HUES6 (cell line): ENCODE measurements around the gene IL15.
A peak's percentile ranks its signal among the peaks of the same experiment; 100 is the strongest.
"Not testable (repeated sequence)": the region's sequence is repeated elsewhere in the genome, so short reads cannot be mapped to it uniquely, and the experiment has no call there.

Experiments used
- H3K27ac ChIP-seq: 2 replicates; pipeline ENCODE4 v1.7.0; 2013; ENCODE audit warnings: low read depth, mild to moderate bottlenecking, low read length, inconsistent platforms
- H3K27me3 ChIP-seq: 2 replicates; pipeline ENCODE4 v1.6.1; 2013; ENCODE audit warnings: low read length; ENCODE audit not compliant: control insufficient read depth, insufficient read depth
- H3K36me3 ChIP-seq: 2 replicates; pipeline ENCODE4 v1.6.1; 2013; ENCODE audit warnings: low read length; ENCODE audit not compliant: control insufficient read depth, insufficient read depth
- H3K4me1 ChIP-seq: 2 replicates; pipeline ENCODE4 v1.6.1; 2013; ENCODE audit warnings: low read length; ENCODE audit not compliant: control insufficient read depth, insufficient read depth
- H3K4me3 ChIP-seq: 2 replicates; pipeline ENCODE4 v1.5.1; 2013; ENCODE audit warnings: low read depth, low read length
- H3K9ac ChIP-seq: one replicate; pipeline ENCODE4 v1.6.1; 2013; ENCODE audit warnings: mild to moderate bottlenecking, low read length
- H3K9me3 ChIP-seq: 2 replicates; pipeline ENCODE4 v1.6.1; 2013; ENCODE audit warnings: low read depth, low read length; ENCODE audit not compliant: control insufficient read depth, insufficient read depth

Gene IL15, protein sequence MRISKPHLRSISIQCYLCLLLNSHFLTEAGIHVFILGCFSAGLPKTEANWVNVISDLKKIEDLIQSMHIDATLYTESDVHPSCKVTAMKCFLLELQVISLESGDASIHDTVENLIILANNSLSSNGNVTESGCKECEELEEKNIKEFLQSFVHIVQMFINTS

DNA sequence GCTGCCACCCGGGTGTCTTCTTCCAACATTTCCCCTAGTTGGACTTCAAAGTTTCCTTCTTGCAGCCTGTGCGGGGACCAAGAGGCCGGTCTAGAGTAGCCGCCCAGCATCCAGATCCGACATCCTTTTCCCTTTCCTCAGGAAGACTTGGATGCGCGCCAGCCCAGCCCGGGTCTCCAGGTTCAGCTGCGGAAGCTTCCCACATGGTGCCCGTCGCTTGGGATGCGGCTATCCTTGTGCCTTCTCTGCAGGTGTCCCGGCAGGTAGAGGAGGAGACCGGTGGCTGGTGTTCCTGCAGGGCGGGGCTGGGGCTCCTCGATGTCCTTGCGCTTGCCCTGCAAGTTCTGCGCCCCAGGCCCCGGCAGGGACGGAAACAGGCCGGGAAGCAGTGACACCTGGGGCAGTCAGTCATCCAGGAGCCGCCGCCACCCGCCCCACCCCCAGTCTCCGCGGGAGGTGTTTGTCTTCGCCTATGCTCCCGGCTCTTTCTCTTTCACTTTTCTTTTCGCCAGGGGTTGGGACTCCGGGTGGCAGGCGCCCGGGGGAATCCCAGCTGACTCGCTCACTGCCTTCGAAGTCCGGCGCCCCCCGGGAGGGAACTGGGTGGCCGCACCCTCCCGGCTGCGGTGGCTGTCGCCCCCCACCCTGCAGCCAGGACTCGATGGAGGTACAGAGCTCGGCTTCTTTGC, at the start of gene IL15:
Gene IL15 (plus strand): TSS at position 502 of the 689 bp plus-strand sequence. CDS start 82,882 bp downstream, outside the sequence.
- Histone ChIP-seq H3K9ac (peak within 1 kb of the TSS; percentile 50), H3K4me3 (peak within 1 kb of the TSS; percentile 78)

DNA sequence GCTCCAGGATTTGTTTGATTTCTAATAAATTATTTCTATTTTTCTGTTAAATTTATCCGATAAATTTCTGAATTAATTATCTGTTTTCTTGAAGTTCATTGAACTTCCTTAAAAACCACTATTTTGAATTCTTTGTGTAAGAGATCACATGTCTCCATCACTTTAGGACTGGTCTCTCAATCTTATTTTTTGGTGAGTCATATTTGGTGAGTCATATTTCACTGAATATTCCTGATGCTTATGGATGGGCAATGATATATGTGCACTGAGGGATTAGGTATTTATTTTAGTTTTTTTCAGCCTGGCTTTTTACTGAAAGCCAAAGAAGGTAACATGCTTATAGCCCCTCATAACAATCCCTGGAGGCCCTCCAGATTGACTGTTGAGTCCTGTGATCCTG, 48.5 kb upstream of the IL15 start:
- Histone ChIP-seq H3K4me3 (no peak overlapping the region), H3K27ac (no peak overlapping the region), H3K27me3 (no peaks in the 10 kb centered on the region), H3K4me1 (no peaks in the 10 kb centered on the region), H3K9me3 (no peaks in the 10 kb centered on the region), H3K36me3 (no peaks in the 10 kb centered on the region), H3K9ac (no peak overlapping the region)

More for the DNA sequence above, at the start of gene IL15:
- H3K27me3 ChIP-seq, result peaks cover 41% of the 10 kb centered on the region
- no peaks in the 10 kb centered on the region for H3K9me3 ChIP-seq
- no peaks in the 10 kb centered on the region for H3K36me3 ChIP-seq
- H3K4me1 ChIP-seq, result peaks cover 13% of the 10 kb centered on the region
- H3K27ac ChIP-seq, result no peak within 1 kb of the TSS

DNA sequence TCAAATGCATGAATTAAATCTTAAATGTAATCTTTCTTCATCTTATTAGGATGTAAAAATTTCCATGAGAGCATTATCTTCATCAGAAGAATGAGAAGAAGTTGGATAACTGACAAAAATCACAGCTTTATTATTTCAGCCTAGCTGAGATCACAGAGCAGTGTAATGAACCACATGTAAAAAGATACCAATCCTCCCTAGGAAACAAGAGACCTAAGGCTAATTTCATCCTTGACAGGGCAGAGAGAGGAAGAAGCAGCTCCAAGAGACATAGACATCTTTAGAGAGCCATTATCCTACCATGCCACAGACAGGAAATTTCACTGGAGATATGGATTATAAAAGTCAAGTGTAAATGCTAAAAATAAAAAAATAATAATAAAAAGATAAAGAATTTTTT, 40.9 kb upstream of the IL15 start:
- Histone ChIP-seq H3K27me3 (no peaks in the 10 kb centered on the region), H3K4me3 (no peak overlapping the region), H3K27ac (no peak overlapping the region), H3K9ac (no peak overlapping the region), H3K9me3 (no peaks in the 10 kb centered on the region), H3K4me1 (no peaks in the 10 kb centered on the region), H3K36me3 (no peaks in the 10 kb centered on the region)

DNA sequence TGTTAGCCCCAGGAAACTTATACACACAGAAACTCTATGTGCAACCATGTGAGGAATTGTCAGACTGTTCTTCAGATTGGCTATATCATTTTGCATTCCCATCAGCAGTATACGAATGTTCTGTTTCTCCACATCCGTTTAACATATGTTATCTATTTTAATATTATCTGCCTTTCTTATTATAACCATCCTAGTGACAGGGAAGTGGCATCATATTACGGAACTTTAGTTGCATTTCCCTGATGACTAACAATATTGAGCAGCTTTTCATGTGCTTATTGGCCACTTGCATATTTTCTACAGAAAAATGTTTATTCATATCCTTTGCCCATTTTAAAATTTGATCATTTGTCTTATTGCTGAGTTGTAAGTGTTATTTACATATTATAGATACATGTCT, 36.5 kb upstream of the IL15 start:
- Histone ChIP-seq H3K9me3 (no peaks in the 10 kb centered on the region), H3K27ac (no peak overlapping the region), H3K27me3 (no peaks in the 10 kb centered on the region), H3K9ac (no peak overlapping the region), H3K4me3 (no peak overlapping the region), H3K36me3 (no peaks in the 10 kb centered on the region), H3K4me1 (no peaks in the 10 kb centered on the region)

DNA sequence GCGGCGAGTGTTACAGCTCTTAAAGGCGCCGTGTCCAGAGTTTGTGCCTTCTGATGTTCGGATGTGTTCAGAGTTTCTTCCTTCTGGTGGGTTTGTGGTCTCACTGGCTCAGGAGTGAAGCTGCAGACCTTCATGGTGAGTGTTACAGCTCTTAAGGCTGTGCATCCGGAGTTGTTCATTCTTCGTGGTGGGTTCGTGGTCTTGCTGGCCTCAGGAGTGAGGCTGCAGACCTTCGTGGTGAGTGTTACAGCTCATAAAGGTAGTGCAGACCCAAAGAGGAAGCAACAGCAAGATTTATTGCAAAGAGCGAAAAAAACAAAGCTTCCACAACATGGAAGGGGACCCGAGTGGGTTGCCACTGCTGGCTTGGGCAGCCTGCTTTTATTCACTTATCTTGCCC, 31.7 kb upstream of the IL15 start:
- not testable (repeated sequence) for H3K9me3 ChIP-seq, H3K27ac ChIP-seq, H3K4me3 ChIP-seq, H3K9ac ChIP-seq, H3K36me3 ChIP-seq, H3K4me1 ChIP-seq, H3K27me3 ChIP-seq

DNA sequence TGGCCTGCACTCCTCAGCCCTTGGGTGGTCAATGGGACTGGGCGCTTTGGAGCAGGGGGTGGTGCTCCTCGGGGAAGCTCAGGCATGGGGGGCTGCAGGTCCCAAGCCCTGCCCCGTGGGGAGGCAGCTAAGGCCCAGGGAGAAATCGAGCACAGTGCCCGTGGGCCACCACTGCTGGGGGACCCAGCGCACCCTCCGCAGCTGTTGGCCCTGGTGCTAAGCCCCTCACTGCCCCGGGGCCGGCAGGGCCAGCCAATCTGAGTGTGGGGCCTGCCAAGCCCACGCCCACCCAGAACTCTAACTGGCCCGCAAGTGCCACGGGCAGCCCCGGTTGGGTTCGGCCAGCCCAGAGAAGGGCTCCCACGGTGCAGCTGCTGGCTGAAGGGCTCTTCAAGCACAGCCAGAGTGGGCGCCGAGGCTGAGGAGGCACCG, 30.9 kb upstream of the IL15 start:
- Histone ChIP-seq H3K27ac (no peak overlapping the region), H3K36me3 (no peaks in the 10 kb centered on the region)

DNA sequence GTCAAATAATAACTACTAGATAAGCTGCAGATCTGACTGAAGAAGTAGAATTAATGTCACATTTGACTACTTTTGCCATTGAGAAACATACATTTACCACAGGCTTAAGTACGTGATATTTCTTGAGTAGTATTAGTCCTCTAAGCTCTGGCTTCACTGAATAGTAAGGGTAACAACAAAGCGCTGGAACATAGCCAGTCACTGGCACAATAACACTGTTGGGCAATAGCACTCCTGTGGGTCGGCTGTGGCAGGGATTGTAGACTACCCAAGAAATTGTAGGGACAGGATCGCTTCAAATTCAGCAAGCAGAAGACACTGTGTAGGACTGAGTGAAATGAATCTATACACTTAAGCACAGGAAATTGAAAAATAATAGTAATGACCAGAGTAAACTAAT, 27.1 kb upstream of the IL15 start:
- no peaks in the 10 kb centered on the region for H3K4me1 ChIP-seq
- no peaks in the 10 kb centered on the region for H3K27me3 ChIP-seq
- no peak overlapping the region for H3K4me3 ChIP-seq
- no peaks in the 10 kb centered on the region for H3K36me3 ChIP-seq
- H3K27ac ChIP-seq, result no peak overlapping the region
- H3K9ac ChIP-seq, result no peak overlapping the region
- H3K9me3 ChIP-seq, result peaks cover 6% of the 10 kb centered on the region

More for the DNA sequence above, 30.9 kb upstream of the IL15 start:
- H3K4me1 ChIP-seq, result no peaks in the 10 kb centered on the region
- H3K4me3 ChIP-seq, result no peak overlapping the region
- peaks cover 6% of the 10 kb centered on the region for H3K9me3 ChIP-seq
- no peak overlapping the region for H3K9ac ChIP-seq
- H3K27me3 ChIP-seq, result no peaks in the 10 kb centered on the region

DNA sequence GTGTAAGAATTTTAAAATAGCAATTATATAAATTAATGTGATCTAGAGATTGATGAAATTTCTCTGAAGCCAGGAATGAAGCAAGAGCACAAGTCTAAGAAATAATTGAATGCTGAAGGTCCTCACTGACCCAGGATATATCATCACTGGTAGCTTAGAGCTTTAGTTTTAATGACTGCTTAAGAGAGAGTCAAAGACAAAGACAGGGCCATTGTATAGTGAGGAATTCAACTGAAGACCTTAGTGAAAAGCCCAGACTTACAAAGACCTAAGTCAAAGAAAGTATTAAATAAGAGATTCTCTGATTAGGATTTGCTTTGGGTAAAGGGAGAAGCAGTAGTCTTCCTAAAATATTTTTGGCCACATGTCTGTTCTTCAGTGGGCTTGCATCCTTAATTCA, 26.0 kb upstream of the IL15 start:
- Histone ChIP-seq H3K4me3 (no peak overlapping the region), H3K27ac (no peak overlapping the region), H3K27me3 (no peaks in the 10 kb centered on the region), H3K9ac (no peak overlapping the region), H3K9me3 (peaks cover 5% of the 10 kb centered on the region), H3K4me1 (no peaks in the 10 kb centered on the region), H3K36me3 (no peaks in the 10 kb centered on the region)

DNA sequence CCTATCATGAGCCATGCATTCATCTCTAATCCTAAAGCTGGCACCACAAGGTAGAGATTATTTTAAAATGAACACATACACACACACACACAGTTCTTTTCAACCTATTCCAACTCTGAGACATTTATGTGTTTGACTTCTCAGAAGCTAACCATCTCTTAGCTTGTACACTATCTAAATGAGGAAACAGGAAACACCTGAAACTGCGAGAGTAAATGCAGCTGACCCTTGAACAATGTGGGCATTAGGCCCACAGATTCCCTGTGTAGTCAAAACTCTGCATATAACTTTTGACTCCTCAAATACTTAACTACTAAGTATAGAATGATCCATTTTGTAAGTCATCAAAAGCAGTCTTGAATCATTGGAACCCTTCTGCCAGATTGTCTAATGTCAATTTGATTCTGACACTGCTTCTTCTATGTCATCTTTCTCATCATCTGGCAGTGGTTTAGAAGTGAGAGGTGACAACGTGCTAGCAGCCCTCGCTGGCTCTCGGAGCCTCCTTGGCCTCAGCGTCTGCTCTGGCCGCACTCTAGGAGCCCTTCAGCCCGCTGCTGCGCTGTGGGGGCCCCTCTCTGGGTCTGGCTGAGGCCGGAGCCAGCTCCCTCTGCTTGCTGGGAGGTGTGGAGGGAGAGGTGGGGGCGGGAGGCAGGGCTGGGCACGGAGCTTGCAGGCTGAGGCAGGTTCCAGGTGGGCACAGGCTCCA, 21.4 kb upstream of the IL15 start:
- no peaks in the 10 kb centered on the region for H3K4me1 ChIP-seq
- H3K9me3 ChIP-seq, result no peaks in the 10 kb centered on the region
- no peak overlapping the region for H3K4me3 ChIP-seq
- no peaks in the 10 kb centered on the region for H3K27me3 ChIP-seq
- H3K36me3 ChIP-seq, result no peaks in the 10 kb centered on the region
- no peak overlapping the region for H3K27ac ChIP-seq
- no peak overlapping the region for H3K9ac ChIP-seq

DNA sequence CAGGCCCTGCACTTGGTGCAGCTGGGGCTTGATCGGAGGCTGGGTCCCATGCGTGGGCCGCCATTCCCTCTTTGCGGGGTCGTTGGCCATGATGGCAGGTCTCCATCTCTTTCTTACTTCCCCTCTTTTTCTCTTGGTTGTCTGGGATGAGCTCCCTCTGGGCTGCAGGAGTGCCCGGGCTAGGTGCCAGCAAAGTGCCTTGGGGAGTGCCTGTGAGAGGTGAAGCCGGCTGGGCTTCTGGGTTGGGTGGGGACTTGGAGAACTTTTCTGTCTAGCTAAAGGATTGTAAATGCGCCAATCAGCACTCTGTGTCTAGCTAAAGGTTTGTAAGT, 20.8 kb upstream of the IL15 start:
- H3K36me3 ChIP-seq, H3K27me3 ChIP-seq, H3K9ac ChIP-seq, H3K27ac ChIP-seq, H3K4me3 ChIP-seq, H3K9me3 ChIP-seq, H3K4me1 ChIP-seq: not testable (repeated sequence)

DNA sequence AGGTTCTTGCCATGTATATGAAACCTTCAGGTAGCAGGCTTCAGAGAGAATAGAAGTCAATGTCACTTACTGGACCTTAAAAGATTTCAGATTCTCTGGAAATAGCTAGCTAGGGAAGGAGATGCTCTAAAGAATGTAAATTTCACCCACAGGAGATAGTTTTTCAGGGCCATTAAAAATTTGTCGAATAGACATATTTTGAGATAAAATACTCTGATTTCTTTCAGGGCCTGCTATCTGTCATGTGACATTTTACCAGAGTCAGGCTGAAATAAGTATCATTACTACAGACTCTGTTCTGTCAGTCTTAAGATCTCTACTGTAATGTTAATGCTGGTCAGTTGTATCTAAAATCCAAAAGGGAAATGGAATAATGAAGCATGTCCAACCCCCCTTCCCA, 15.7 kb upstream of the IL15 start:
- Histone ChIP-seq H3K9ac (no peak overlapping the region), H3K27me3 (no peaks in the 10 kb centered on the region), H3K27ac (no peak overlapping the region), H3K36me3 (no peaks in the 10 kb centered on the region), H3K4me3 (no peak overlapping the region), H3K4me1 (peaks cover 22% of the 10 kb centered on the region), H3K9me3 (no peaks in the 10 kb centered on the region)
